Measurements from ENCODE around the gene VIPR2.

VIPR2 gene

DNA sequence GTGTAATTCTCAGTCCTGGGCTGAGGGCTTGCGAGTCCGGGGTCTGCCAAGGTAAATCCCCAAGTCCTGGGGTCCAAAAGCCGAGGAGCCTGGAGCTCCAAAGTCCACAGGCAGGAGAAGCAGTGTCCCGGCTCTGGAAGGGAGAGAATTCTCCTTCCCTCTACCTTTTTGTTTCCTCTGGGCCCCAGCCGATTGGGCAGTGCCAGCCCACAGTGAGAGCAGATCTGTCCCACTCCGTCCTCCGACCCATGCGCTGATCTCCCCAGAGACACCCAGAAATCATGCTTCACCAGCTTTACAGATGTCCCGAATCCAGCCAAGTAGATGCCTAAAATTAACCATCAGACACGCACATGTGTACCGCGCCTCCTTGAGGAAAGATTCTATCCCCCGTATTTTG, 8.1 kb upstream of the VIPR2 start:
- H3K4me3 ChIP-seq (ENCODE audit: low read depth, low read length), result no peak overlapping the region
- TF ChIP-seq, protein P1, sequence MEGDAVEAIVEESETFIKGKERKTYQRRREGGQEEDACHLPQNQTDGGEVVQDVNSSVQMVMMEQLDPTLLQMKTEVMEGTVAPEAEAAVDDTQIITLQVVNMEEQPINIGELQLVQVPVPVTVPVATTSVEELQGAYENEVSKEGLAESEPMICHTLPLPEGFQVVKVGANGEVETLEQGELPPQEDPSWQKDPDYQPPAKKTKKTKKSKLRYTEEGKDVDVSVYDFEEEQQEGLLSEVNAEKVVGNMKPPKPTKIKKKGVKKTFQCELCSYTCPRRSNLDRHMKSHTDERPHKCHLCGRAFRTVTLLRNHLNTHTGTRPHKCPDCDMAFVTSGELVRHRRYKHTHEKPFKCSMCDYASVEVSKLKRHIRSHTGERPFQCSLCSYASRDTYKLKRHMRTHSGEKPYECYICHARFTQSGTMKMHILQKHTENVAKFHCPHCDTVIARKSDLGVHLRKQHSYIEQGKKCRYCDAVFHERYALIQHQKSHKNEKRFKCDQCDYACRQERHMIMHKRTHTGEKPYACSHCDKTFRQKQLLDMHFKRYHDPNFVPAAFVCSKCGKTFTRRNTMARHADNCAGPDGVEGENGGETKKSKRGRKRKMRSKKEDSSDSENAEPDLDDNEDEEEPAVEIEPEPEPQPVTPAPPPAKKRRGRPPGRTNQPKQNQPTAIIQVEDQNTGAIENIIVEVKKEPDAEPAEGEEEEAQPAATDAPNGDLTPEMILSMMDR (IDR thresholded peaks at IDR 0.05; ENCODE audit: low read depth, low read length, missing control alignments), result no peak
- DNase-seq (ENCODE audit: low read depth), result no peak
- in situ Hi-C loops (cut with HindIII; ENCODE audit: low sequenced_read_pairs), result no loop called here

DNA sequence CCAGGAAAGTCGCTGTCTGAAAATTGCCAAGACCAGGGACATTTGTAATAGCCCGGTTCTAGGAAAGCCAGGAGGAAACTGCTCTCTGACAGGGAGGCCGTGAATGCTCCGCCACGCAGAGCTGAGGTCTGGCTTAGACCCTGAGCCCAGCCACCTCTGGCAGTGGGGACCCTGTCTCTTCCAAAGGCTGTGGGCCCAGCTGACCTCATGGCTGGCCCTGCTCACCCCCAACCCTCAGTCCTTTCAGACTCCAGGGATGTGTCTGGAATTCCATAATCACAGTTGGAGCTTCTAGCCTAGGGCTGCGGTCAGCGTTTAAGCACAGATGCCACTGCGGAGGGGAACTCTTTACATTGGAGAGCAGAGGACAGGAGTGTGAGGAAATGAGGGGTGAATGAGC, 6.6 kb upstream of the VIPR2 start:
- DNase-seq (ENCODE audit: low read depth), result no peak
- TF ChIP-seq, protein P1 (IDR thresholded peaks at IDR 0.05; ENCODE audit: low read depth, low read length, missing control alignments), result no peak
- H3K4me3 ChIP-seq (ENCODE audit: low read depth, low read length), result no peak overlapping the region
- in situ Hi-C loops (cut with HindIII; ENCODE audit: low sequenced_read_pairs), result no loop called here

DNA sequence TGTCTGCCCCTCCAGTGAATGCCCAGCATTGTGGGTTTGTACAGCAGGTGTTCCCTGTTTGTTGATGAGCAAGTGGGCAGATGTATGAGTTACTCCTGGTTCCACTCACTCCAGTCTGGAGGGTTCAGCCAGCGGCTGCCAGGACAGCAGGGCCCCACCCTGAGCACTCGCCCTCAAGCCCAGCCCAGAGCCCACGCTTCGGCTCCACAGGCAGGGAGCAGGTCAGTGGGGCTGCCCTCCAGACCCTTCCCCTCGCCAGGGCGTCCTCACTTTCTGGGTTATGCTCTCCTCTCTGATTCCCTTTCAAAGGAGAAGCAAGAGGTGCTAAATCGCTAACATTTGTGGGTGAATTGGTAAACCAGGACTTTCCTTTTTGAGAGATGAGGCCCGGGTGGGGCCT, 4.8 kb upstream of the VIPR2 start:
- no peak for DNase-seq (ENCODE audit: low read depth)
- TF ChIP-seq, protein P1 (IDR thresholded peaks at IDR 0.05; ENCODE audit: low read depth, low read length, missing control alignments), result no peak
- in situ Hi-C loops (cut with HindIII; ENCODE audit: low sequenced_read_pairs), result no loop called here
- no peak overlapping the region for H3K4me3 ChIP-seq (ENCODE audit: low read depth, low read length)

DNA sequence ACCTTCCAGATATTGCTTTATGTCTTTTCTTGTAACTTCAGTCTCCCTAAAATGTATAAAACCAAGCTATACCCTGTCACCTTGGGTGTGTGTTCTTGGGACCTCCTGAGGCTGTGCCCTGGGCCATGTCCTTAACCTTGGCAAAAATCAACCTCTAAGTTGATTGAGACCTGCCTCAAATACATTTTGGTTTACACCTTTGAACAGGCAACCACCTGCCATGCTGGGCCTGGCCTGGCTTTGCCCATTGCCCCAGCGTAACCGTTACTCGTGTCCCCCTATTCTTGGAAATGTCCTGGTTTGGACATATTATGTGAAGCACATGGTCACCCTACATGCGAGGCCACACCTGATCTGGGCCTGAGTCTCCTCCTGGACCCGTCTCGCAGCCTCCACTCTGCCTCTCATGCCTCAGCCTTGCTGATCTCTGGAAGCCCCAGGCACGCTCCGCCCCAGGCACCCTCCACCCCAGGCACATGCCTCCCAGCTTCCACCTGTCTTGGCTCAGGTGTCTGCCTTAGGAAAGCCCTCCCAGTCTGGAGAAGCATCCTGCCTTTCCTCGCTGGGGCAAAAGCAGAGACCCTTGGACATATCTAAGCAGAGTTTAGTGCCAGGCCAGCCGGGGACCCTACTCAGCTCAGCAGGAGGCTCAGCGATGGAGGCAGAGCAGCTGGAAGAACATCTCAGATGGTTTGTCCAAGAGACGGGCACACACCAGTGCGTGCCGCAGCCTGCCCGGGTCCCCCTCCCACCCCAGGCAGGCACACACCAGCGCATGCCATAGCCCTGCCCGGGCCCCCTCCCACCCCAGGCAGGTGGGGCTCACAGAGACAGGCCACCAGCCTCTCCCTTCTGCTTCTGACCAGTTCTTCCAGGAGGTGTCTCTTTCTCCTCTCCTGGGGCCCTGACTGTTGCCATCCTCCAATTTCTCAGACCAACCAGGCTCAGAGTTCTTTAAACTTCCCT, 4.0 kb upstream of the VIPR2 start:
- in situ Hi-C loops (cut with HindIII; ENCODE audit: low sequenced_read_pairs), result no loop called here

DNA sequence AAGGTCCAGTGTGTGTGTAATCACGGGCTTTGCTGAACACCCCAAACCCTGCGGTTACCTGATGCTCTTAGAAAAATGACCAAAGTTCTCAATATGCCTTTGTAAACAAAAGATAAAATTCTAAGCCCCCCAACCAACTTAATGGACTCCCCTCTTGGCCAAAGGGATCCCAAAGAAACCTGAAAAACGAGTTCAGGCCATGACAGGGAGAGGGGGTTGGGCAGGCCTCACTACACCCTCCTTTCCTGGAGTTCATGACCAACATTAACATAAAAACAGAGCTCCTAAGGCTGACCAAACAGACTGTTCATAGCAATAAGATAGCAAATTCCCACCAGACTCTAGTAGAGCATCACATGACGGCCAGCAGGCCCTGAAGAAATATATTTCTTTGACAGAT, 3.0 kb upstream of the VIPR2 start:
- no peak overlapping the region for H3K4me3 ChIP-seq (ENCODE audit: low read depth, low read length)
- DNase-seq (ENCODE audit: low read depth), result no peak
- TF ChIP-seq, protein P1 (IDR thresholded peaks at IDR 0.05; ENCODE audit: low read depth, low read length, missing control alignments), result no peak
- in situ Hi-C loops (cut with HindIII; ENCODE audit: low sequenced_read_pairs), result no loop called here

More for the DNA sequence above, 4.0 kb upstream of the VIPR2 start:
- TF ChIP-seq, protein P1 (IDR thresholded peaks at IDR 0.05; ENCODE audit: low read depth, low read length, missing control alignments), result no peak
- no peak for DNase-seq (ENCODE audit: low read depth)
- no peak overlapping the region for H3K4me3 ChIP-seq (ENCODE audit: low read depth, low read length)

DNA sequence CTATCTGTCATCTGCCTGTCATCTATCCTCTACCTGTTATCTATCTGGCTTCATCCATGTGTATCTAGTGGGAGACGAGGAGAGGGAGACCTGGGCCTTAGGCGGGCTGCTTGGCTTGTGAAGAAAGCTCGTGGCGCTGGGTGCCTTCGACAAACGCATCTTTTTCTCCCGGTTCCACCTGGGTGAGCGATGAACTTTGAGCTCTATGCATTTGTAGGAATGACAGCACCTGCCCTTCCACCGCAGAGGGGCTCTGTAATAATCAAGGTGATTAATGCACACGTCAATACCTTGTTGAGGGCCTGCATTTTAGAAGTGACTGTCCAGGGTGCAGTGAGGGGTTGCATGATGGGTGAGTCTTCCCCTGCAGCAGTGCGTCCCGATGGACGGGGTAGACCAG, 2.6 kb upstream of the VIPR2 start:
- no peak for DNase-seq (ENCODE audit: low read depth)
- in situ Hi-C loops (cut with HindIII; ENCODE audit: low sequenced_read_pairs), result no loop called here
- TF ChIP-seq, protein P1 (IDR thresholded peaks at IDR 0.05; ENCODE audit: low read depth, low read length, missing control alignments), result no peak
- no peak overlapping the region for H3K4me3 ChIP-seq (ENCODE audit: low read depth, low read length)
